IPS DF 4.7 (cell line): ENCODE data around the gene LBX1.

ENCODE experiments used
- DNase-seq: peaks from one replicate; pipeline ENCODE4 v3.0.0-alpha.2; 2013; ENCODE audit warnings: low spot score; ENCODE audit errors: extremely low read depth

Gene LBX1

GRCh38 chr10:101244321-101245050 lies 15.2 kb upstream of the LBX1 start:
- no peak for DNase-seq

- no peak for DNase-seq
These were observed 12.8 kb upstream of the LBX1 start for GRCh38 chr10:101241840-101242707.

GRCh38 chr10:101238732-101239105 lies 9.5 kb upstream of the LBX1 start:
- no peak for DNase-seq

- DNase-seq, result no peak
These were observed 8.9 kb upstream of the LBX1 start for GRCh38 chr10:101237982-101238731.

GRCh38 chr10:101237081-101237981 lies 8.1 kb upstream of the LBX1 start:
- DNase-seq, result no peak

- no peak for DNase-seq
These were observed 7.3 kb upstream of the LBX1 start for GRCh38 chr10:101236376-101237080.

- DNase-seq, result no peak
These were observed 6.5 kb upstream of the LBX1 start for GRCh38 chr10:101235766-101236165.

- no peak for DNase-seq
These were observed 5.1 kb upstream of the LBX1 start for GRCh38 chr10:101234333-101234732.

- no peak for DNase-seq
These were observed 4.6 kb upstream of the LBX1 start for GRCh38 chr10:101233863-101234262.

- DNase-seq, result no peak
These were observed 4.2 kb upstream of the LBX1 start for GRCh38 chr10:101233443-101233842.

- no peak for DNase-seq
These were observed 2.8 kb upstream of the LBX1 start for GRCh38 chr10:101231912-101232689.

- DNase-seq, result no peak
These were observed 1.8 kb upstream of the LBX1 start for GRCh38 chr10:101231092-101231491.

GRCh38 chr10:101230183-101230917 lies 1.1 kb upstream of the LBX1 start:
- no peak for DNase-seq

- no peak for DNase-seq
These were observed 347 bp downstream of the LBX1 start for GRCh38 chr10:101228966-101229265.

GRCh38 chr10:101228153-101228965 lies 904 bp downstream of the LBX1 start:
- no peak for DNase-seq

GRCh38 chr10:101227429-101228152 lies 1.7 kb downstream of the LBX1 start:
- no peak for DNase-seq
